Panc1 (cell line): ENCODE data around the gene WAS. TPM values are rescaled to one million over a fixed set of nuclear protein-coding genes. Genes with fewer than 3 reads are reported as not detected.

Source experiments
- ATAC-seq: fragments of 200-7000 bp; cut with Tn5 transposase; 2 replicates; pipeline ENCODE4 v1.9.1; 2020; ENCODE audit warnings: mild to moderate bottlenecking, moderate library complexity
- BruUV-seq: library from RNA; stranded (reverse); fragments of 400-500 nt; replicated peaks from 2 replicates; lab custom pipeline; 2021; lab: Mats Ljungman, UMichigan
- CTCF ChIA-PET: fragments of 300-600 bp; sonication (Branson Sonifier 250); formaldehyde crosslinking; loops from one replicate; lab custom pipeline; 2022; ENCODE audit warnings: antibody characterized with exemption; lab: Charles Lee
- POLR2A ChIA-PET: fragments of 300-600 bp; sonication (Branson Sonifier 250); formaldehyde crosslinking; loops from one replicate; lab custom pipeline; 2022; ENCODE audit warnings: antibody characterized with exemption; lab: Charles Lee
- DNase-seq: peaks from one replicate; pipeline ENCODE4 v3.0.0-alpha.2; 2010; ENCODE audit warnings: low read depth, low spot score
- H3K27ac ChIP-seq: 2 replicates; pipeline ENCODE4 v1.5.1; 2011; ENCODE audit warnings: mild to moderate bottlenecking, low read length, inconsistent platforms
- H3K27me3 ChIP-seq: fragments of 200-500 bp; sonication (Bioruptor generic); 2 replicates; pipeline ENCODE4 v1.6.0; 2014; ENCODE audit warnings: low read length, inconsistent platforms; ENCODE audit not compliant: control insufficient read depth, insufficient read depth
- H3K36me3 ChIP-seq: fragments of 200-500 bp; sonication (Bioruptor generic); 2 replicates; pipeline ENCODE4 v1.5.1; 2014; ENCODE audit warnings: inconsistent platforms, mild to moderate bottlenecking, low read length, moderate library complexity; ENCODE audit not compliant: control insufficient read depth, insufficient read depth
- H3K4me1 ChIP-seq: 2 replicates; pipeline ENCODE4 v1.5.1; 2011; ENCODE audit warnings: inconsistent platforms, mild to moderate bottlenecking, low read length, moderate library complexity; ENCODE audit not compliant: control insufficient read depth, insufficient read depth
- H3K4me3 ChIP-seq, 2 experiments: 2 replicates each; pipeline ENCODE4 v1.5.1; 2011 to 2012; ENCODE audit warnings: low read depth in 2 of 2, low read length in 2 of 2, mild to moderate bottlenecking in 2 of 2, inconsistent platforms in 1 of 2, moderate library complexity in 1 of 2
- H3K9me3 ChIP-seq: fragments of 200-500 bp; sonication (Bioruptor generic); 2 replicates; pipeline ENCODE4 v1.5.1; 2014; ENCODE audit warnings: low read depth, mild to moderate bottlenecking, inconsistent platforms, low read length, moderate library complexity; ENCODE audit not compliant: control insufficient read depth, insufficient read depth
- POLR2AphosphoS5 ChIP-seq: IDR thresholded peaks from 2 replicates; pipeline ENCODE4 v1.6.1; 2012; ENCODE audit warnings: mild to moderate bottlenecking, low read depth, low read length, moderate library complexity
- REST ChIP-seq, 2 experiments: IDR thresholded peaks; 2 replicates each; pipeline ENCODE4 v1.6.1; 2011 to 2012; ENCODE audit warnings: low read depth in 2 of 2, control low read depth in 1 of 2, low read length in 1 of 2, mild to moderate bottlenecking in 1 of 2, moderate library complexity in 1 of 2; ENCODE audit not compliant: insufficient read depth in 1 of 2
- SIN3A ChIP-seq: IDR thresholded peaks from 2 replicates; pipeline ENCODE4 v1.6.1; 2012; ENCODE audit warnings: low read depth, mild to moderate bottlenecking, low read length, moderate library complexity, borderline replicate concordance; ENCODE audit not compliant: insufficient read depth
- TCF7L2 ChIP-seq: IDR thresholded peaks from 2 replicates; pipeline ENCODE4 v1.6.1; 2011; ENCODE audit warnings: mild to moderate bottlenecking, low read depth, low read length, inconsistent platforms
- in situ Hi-C: cut with HindIII; loops from 2 replicates; pipeline ENCODE4 v1.10.0; 2016; ENCODE audit warnings: low sequenced_read_pairs, low pct_unique_long_range_greater_than_20kb
- intact Hi-C: fragments of 100-400 bp; cut with micrococcal nuclease; formaldehyde crosslinking; loops from one replicate; pipeline ENCODE4 v1.10.0; 2022; ENCODE audit not compliant: unreplicated experiment
- total RNA-seq: library from RNA; stranded (reverse); gene quantifications from one replicate; pipeline ENCODE4 v1.2.1, GENCODE V29; 2021; ENCODE audit not compliant: unreplicated experiment
- TF ChIP-seq, protein P1 (sequence below): fragments of 450-650 bp; IDR thresholded peaks from 2 replicates; pipeline ENCODE4 v1.5.1; 2017; ENCODE audit warnings: mild to moderate bottlenecking

The WAS gene
- total RNA-seq, 1 experiment from 2014 or later: 0.82 TPM

GRCh38 chrX:48696301-48696908, 12.8 kb downstream of the WAS start, which contains the start of gene SUV39H1:
TSS of gene SUV39H1 (plus strand) at chrX:48696734. CDS start at chrX:48696785, 51 bp downstream.
- H3K9me3 ChIP-seq: no peaks in the 10 kb centered on the region

GRCh38 chrX:48696909-48697727, 13.5 kb downstream of the WAS start:
- in situ Hi-C loops (no loop called here), intact Hi-C loops (no loop called here)
- ATAC-seq: peak; percentile 63
- Histone ChIP-seq H3K9me3 (no peaks in the 10 kb centered on the region), H3K36me3 (peaks cover 4% of the 10 kb centered on the region; the same call in 1 of the 2 replicates), H3K4me1 (peaks cover 8% of the 10 kb centered on the region), H3K27ac (peak overlapping the region; percentile 92), H3K4me3 (peak overlapping the region; percentile 72 to 85), H3K27me3 (no peaks in the 10 kb centered on the region)
- ChIA-PET POLR2A (no interaction called here), CTCF (no interaction called here)
- BruUV-seq: no TSS peak
- TF ChIP-seq REST (IDR thresholded peaks at IDR 0.05; ENCODE audit: insufficient read depth in 1 of 2, low read depth in 2 of 2, low read length in 1 of 2) (no peak), POLR2AphosphoS5 (no peak), SIN3A (no peak), TCF7L2 (no peak)
- TF ChIP-seq, protein P1, sequence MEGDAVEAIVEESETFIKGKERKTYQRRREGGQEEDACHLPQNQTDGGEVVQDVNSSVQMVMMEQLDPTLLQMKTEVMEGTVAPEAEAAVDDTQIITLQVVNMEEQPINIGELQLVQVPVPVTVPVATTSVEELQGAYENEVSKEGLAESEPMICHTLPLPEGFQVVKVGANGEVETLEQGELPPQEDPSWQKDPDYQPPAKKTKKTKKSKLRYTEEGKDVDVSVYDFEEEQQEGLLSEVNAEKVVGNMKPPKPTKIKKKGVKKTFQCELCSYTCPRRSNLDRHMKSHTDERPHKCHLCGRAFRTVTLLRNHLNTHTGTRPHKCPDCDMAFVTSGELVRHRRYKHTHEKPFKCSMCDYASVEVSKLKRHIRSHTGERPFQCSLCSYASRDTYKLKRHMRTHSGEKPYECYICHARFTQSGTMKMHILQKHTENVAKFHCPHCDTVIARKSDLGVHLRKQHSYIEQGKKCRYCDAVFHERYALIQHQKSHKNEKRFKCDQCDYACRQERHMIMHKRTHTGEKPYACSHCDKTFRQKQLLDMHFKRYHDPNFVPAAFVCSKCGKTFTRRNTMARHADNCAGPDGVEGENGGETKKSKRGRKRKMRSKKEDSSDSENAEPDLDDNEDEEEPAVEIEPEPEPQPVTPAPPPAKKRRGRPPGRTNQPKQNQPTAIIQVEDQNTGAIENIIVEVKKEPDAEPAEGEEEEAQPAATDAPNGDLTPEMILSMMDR: no peak
- DNase-seq: no peak

More at GRCh38 chrX:48696301-48696908, 12.8 kb downstream of the WAS start, which contains the start of gene SUV39H1:
- H3K27ac ChIP-seq: peak within 1 kb of the TSS; percentile 92
- DNase-seq (peak; percentile 36), ATAC-seq (peak; percentile 96)
- no peaks in the 10 kb centered on the region for H3K27me3 ChIP-seq
- H3K4me3 ChIP-seq: peak within 1 kb of the TSS; percentile 72 to 85
- H3K4me1 ChIP-seq: peaks cover 8% of the 10 kb centered on the region
- no TSS peak for BruUV-seq
- intact Hi-C loops: no loop called here
- in situ Hi-C loops: no loop called here
- peaks cover 4% of the 10 kb centered on the region; the same call in 1 of the 2 replicates for H3K36me3 ChIP-seq
- TF ChIP-seq, protein P1: no peak
- TF ChIP-seq SIN3A: peak; percentile 71; the same call in 1 of the 2 replicates
- peak; percentile 58 for TF ChIP-seq POLR2AphosphoS5
- no peak for TF ChIP-seq REST (IDR thresholded peaks at IDR 0.05; ENCODE audit: insufficient read depth in 1 of 2, low read depth in 2 of 2, low read length in 1 of 2)
- CTCF ChIA-PET: no interaction called here
- POLR2A ChIA-PET: no interaction called here
